ENCODE results near the gene SLC39A13. TPM values are rescaled to one million over a fixed set of nuclear protein-coding genes. Genes with fewer than 3 reads are reported as not detected.

The SLC39A13 gene
- total and polyA plus RNA-seq, 2 donors from 2014 or later: 80.6 to 93.2 TPM

DNA sequence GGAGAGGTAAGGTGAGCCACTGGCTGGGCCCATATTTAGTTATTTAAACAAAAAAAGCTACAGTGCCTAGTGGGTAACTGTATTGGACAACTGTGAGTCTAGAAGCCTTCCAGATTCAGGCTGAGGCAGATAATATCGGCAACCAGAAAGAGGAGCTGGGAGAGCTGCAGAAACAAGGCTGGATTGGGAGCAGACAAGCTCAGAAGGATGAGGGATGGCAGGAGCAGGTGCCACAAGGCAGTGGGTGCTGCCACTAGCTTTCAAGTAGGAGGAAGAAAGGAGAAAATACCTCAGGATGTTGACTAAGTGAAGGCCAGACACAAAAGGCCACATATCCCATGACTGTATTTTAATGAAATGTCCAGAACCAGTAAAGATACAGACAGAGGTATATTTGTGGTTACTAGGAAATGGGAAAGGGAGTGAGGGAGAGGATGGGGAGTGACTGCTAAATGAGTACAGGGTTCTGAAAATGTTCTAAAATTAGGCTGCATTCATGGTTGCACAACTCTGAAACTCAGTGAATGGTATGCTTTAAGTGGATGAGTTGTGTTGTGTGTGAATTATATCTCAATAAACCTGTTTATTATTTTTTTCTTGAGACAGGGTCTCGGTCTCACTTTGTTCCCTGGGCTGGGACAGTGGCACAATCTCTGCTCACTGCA, 52.3 kb downstream of the SLC39A13 start:
- DNase-seq (peak in 1 of 5 donors; percentile 3), FAIRE-seq (no peak)
- TF ChIP-seq, protein P1, sequence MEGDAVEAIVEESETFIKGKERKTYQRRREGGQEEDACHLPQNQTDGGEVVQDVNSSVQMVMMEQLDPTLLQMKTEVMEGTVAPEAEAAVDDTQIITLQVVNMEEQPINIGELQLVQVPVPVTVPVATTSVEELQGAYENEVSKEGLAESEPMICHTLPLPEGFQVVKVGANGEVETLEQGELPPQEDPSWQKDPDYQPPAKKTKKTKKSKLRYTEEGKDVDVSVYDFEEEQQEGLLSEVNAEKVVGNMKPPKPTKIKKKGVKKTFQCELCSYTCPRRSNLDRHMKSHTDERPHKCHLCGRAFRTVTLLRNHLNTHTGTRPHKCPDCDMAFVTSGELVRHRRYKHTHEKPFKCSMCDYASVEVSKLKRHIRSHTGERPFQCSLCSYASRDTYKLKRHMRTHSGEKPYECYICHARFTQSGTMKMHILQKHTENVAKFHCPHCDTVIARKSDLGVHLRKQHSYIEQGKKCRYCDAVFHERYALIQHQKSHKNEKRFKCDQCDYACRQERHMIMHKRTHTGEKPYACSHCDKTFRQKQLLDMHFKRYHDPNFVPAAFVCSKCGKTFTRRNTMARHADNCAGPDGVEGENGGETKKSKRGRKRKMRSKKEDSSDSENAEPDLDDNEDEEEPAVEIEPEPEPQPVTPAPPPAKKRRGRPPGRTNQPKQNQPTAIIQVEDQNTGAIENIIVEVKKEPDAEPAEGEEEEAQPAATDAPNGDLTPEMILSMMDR (IDR thresholded peaks at IDR 0.05; ENCODE audit: borderline replicate concordance, extremely low read depth, insufficient read depth): no peak
- H3K27me3 ChIP-seq (ENCODE audit: control insufficient read depth, insufficient read depth, low read length): no peaks in the 10 kb centered on the region
- H3K27ac ChIP-seq (ENCODE audit: low read depth in 2 of 2, low read length in 2 of 2): no peak overlapping the region
- peaks cover 0 to 13% (median 2%) of the 10 kb centered on the region in 3 donors for H3K36me3 ChIP-seq (ENCODE audit: control insufficient read depth in 2 of 3, insufficient read depth in 3 of 3, low read length in 3 of 3)
- H3K9ac ChIP-seq (ENCODE audit: low read length in 3 of 3): no peak overlapping the region
- no peaks in the 10 kb centered on the region for H3K4me1 ChIP-seq (ENCODE audit: control insufficient read depth in 2 of 3, insufficient read depth in 2 of 3, low read depth in 1 of 3, low read length in 3 of 3)
- H3K4me3 ChIP-seq (ENCODE audit: low read length in 3 of 3): no peak overlapping the region
- intact Hi-C loops (cut with DNase I): no loop called here
- no peaks in the 10 kb centered on the region for H3K9me3 ChIP-seq (ENCODE audit: control insufficient read depth in 2 of 3, insufficient read depth in 1 of 3, low read length in 3 of 3)

DNA sequence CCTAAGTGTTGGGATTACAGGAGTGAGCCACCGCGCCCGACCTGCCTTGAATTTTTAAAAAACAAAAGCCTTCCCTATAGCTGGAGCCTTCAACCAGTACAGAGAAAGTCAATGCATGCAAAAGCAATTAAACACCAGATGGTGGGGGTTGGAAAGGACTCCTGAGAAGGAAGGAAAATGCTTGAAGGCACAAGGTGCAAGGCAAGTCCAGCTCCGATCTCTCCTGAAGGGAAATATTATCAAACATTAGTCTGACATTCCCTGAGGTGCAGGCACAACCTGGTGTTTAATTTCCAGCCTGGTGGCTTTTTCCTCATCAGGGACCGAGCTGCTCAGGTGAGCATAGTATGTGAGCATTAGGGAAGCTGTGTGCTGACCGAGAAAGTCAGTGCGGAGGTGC, 53.5 kb downstream of the SLC39A13 start:
- Histone ChIP-seq H3K4me1 (ENCODE audit: control insufficient read depth in 2 of 3, insufficient read depth in 2 of 3, low read depth in 1 of 3, low read length in 3 of 3) (no peaks in the 10 kb centered on the region), H3K27me3 (ENCODE audit: control insufficient read depth, insufficient read depth, low read length) (no peaks in the 10 kb centered on the region), H3K27ac (ENCODE audit: low read depth in 2 of 2, low read length in 2 of 2) (no peak overlapping the region), H3K9me3 (ENCODE audit: control insufficient read depth in 2 of 3, insufficient read depth in 1 of 3, low read length in 3 of 3) (no peaks in the 10 kb centered on the region), H3K9ac (ENCODE audit: low read length in 3 of 3) (no peak overlapping the region), H3K4me3 (ENCODE audit: low read length in 3 of 3) (no peak overlapping the region), H3K36me3 (ENCODE audit: control insufficient read depth in 2 of 3, insufficient read depth in 3 of 3, low read length in 3 of 3) (peaks cover 0 to 13% (median 2%) of the 10 kb centered on the region in 3 donors)
- TF ChIP-seq, protein P1 (IDR thresholded peaks at IDR 0.05; ENCODE audit: borderline replicate concordance, extremely low read depth, insufficient read depth): no peak
- DNase-seq (peak in 1 of 5 donors; percentile 32), FAIRE-seq (no peak)
- intact Hi-C loops (cut with DNase I): no loop called here

DNA sequence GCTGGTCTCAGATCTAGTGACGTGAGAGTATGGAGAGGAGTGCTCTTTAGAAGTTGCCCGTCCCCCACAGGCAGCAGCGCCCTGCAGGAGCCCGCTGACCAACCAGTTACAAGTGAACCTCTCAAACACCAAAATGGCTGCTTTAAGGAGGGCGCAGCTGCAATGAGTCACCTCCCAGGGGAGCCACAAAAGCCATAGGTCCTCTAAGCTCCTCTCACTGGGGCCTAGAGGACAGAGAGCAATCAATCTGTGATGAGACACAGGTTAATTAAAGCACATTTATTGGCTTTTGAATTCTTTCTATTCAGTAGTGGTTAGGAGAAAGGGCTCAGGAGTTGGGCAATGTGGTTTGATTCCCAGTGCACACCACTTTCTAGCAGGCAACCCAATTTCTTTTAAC, 56.1 kb downstream of the SLC39A13 start:
- no peak overlapping the region for H3K27ac ChIP-seq (ENCODE audit: low read depth in 2 of 2, low read length in 2 of 2)
- FAIRE-seq (no peak), DNase-seq (peak in 1 of 5 donors; percentile 37)
- no peak overlapping the region for H3K4me3 ChIP-seq (ENCODE audit: low read length in 3 of 3)
- TF ChIP-seq, protein P1 (IDR thresholded peaks at IDR 0.05; ENCODE audit: borderline replicate concordance, extremely low read depth, insufficient read depth): no peak
- peaks cover 0 to 10% (median 2%) of the 10 kb centered on the region in 3 donors for H3K36me3 ChIP-seq (ENCODE audit: control insufficient read depth in 2 of 3, insufficient read depth in 3 of 3, low read length in 3 of 3)
- H3K9ac ChIP-seq (ENCODE audit: low read length in 3 of 3): no peak overlapping the region
- H3K4me1 ChIP-seq (ENCODE audit: control insufficient read depth in 2 of 3, insufficient read depth in 2 of 3, low read depth in 1 of 3, low read length in 3 of 3): no peaks in the 10 kb centered on the region
- H3K27me3 ChIP-seq (ENCODE audit: control insufficient read depth, insufficient read depth, low read length): no peaks in the 10 kb centered on the region
- intact Hi-C loops (cut with DNase I): no loop called here
- no peaks in the 10 kb centered on the region for H3K9me3 ChIP-seq (ENCODE audit: control insufficient read depth in 2 of 3, insufficient read depth in 1 of 3, low read length in 3 of 3)

Small RNA genes lying within 50 kb of the gene (microRNA-seq; reads per million reads assigned to microRNA genes)
- gene MIR4487: not detected

Other genes starting within 250 kb of the SLC39A13 start
- 87.5 TPM for gene ARFGAP2, start 231.7 kb upstream of the SLC39A13 start, total RNA-seq
- 59.3 TPM for gene ARFGAP2, start 231.7 kb upstream of the SLC39A13 start, polyA plus RNA-seq (ENCODE audit: insufficient read depth, low read depth, low replicate concordance)
- 15.1 TPM for gene PACSIN3, start 222.2 kb upstream of the SLC39A13 start, total RNA-seq
- gene PACSIN3, start 222.2 kb upstream of the SLC39A13 start, polyA plus RNA-seq (ENCODE audit: insufficient read depth, low read depth, low replicate concordance): 28.5 TPM
- 29.0 TPM for gene DDB2, start 193.6 kb upstream of the SLC39A13 start, total RNA-seq
- gene DDB2, start 193.6 kb upstream of the SLC39A13 start, polyA plus RNA-seq (ENCODE audit: insufficient read depth, low read depth, low replicate concordance): 14.9 TPM
- gene ACP2, start 159.8 kb upstream of the SLC39A13 start, total RNA-seq: 45.1 TPM
- gene ACP2, start 159.8 kb upstream of the SLC39A13 start, polyA plus RNA-seq (ENCODE audit: insufficient read depth, low read depth, low replicate concordance): 72.7 TPM
- 27.9 TPM for gene NR1H3, start 150.6 kb upstream of the SLC39A13 start, total RNA-seq
- gene NR1H3, start 150.6 kb upstream of the SLC39A13 start, polyA plus RNA-seq (ENCODE audit: insufficient read depth, low read depth, low replicate concordance): 73.8 TPM
- 39.2 TPM for gene MADD, start 138.5 kb upstream of the SLC39A13 start, total RNA-seq
- gene MADD, start 138.5 kb upstream of the SLC39A13 start, polyA plus RNA-seq (ENCODE audit: insufficient read depth, low read depth, low replicate concordance): 19.0 TPM
- gene MYBPC3, start 55.9 kb upstream of the SLC39A13 start, total RNA-seq: 0.19 TPM
- 0.52 TPM for gene MYBPC3, start 55.9 kb upstream of the SLC39A13 start, polyA plus RNA-seq (ENCODE audit: insufficient read depth, low read depth, low replicate concordance)
- gene SPI1, start 30.0 kb upstream of the SLC39A13 start, total RNA-seq: 39.8 TPM
- gene SPI1, start 30.0 kb upstream of the SLC39A13 start, polyA plus RNA-seq (ENCODE audit: insufficient read depth, low read depth, low replicate concordance): 7.3 TPM
- 103 TPM for gene PSMC3, start 17.8 kb downstream of the SLC39A13 start, total RNA-seq
- gene PSMC3, start 17.8 kb downstream of the SLC39A13 start, polyA plus RNA-seq (ENCODE audit: insufficient read depth, low read depth, low replicate concordance): 171 TPM
- 0.41 TPM for gene RAPSN, start 40.5 kb downstream of the SLC39A13 start, total RNA-seq
- 0.28 TPM for gene RAPSN, start 40.5 kb downstream of the SLC39A13 start, polyA plus RNA-seq (ENCODE audit: insufficient read depth, low read depth, low replicate concordance)
- gene CELF1, start 144.5 kb downstream of the SLC39A13 start, total RNA-seq: 115 TPM
- gene CELF1, start 144.5 kb downstream of the SLC39A13 start, polyA plus RNA-seq (ENCODE audit: insufficient read depth, low read depth, low replicate concordance): 30.8 TPM
- 34.6 TPM for gene PTPMT1, start 157.0 kb downstream of the SLC39A13 start, total RNA-seq
- gene PTPMT1, start 157.0 kb downstream of the SLC39A13 start, polyA plus RNA-seq (ENCODE audit: insufficient read depth, low read depth, low replicate concordance): 90.3 TPM
- 20.1 TPM for gene KBTBD4, start 170.4 kb downstream of the SLC39A13 start, total RNA-seq
- gene KBTBD4, start 170.4 kb downstream of the SLC39A13 start, polyA plus RNA-seq (ENCODE audit: insufficient read depth, low read depth, low replicate concordance): 16.7 TPM
- 85.8 TPM for gene NDUFS3, start 170.5 kb downstream of the SLC39A13 start, total RNA-seq
- 368 TPM for gene NDUFS3, start 170.5 kb downstream of the SLC39A13 start, polyA plus RNA-seq (ENCODE audit: insufficient read depth, low read depth, low replicate concordance)
- not detected for gene FAM180B, start 178.1 kb downstream of the SLC39A13 start, total RNA-seq
- gene FAM180B, start 178.1 kb downstream of the SLC39A13 start, polyA plus RNA-seq (ENCODE audit: insufficient read depth, low read depth, low replicate concordance): not detected
- 0.25 TPM for gene C1QTNF4, start 185.8 kb downstream of the SLC39A13 start, total RNA-seq
- gene C1QTNF4, start 185.8 kb downstream of the SLC39A13 start, polyA plus RNA-seq (ENCODE audit: insufficient read depth, low read depth, low replicate concordance): 0.62 TPM
- gene MTCH2, start 234.0 kb downstream of the SLC39A13 start, total RNA-seq: 85.3 TPM
- gene MTCH2, start 234.0 kb downstream of the SLC39A13 start, polyA plus RNA-seq (ENCODE audit: insufficient read depth, low read depth, low replicate concordance): 201 TPM

Measured in kidney (tissue), 14 donors.